Right lobe of liver (tissue), 6 donors: ENCODE measurements around the gene MACROD2. TPM values are rescaled to one million over a fixed set of nuclear protein-coding genes. Genes with fewer than 3 reads are reported as not detected.
A peak's percentile ranks its signal among the peaks of the same experiment; 100 is the strongest.

Source experiments
- ATAC-seq, 4 donors: fragments of 200-7000 bp; cut with Tn5 transposase; one replicate each; pipeline ENCODE4 v1.9.1; 2020; ENCODE audit warnings: mild to moderate bottlenecking in 4 of 4, moderate library complexity in 4 of 4
- DNase-seq, 3 donors: peaks; one replicate each; pipeline ENCODE4 v3.0.0-alpha.2; 2020
- H3K27ac ChIP-seq, 3 donors: fragments of 200-600 bp; one replicate each; pipeline ENCODE4 v1.8.0; 2022
- H3K27me3 ChIP-seq, 2 donors: fragments of 200-600 bp; one replicate each; pipeline ENCODE4 v1.8.0; 2022
- H3K36me3 ChIP-seq, 4 donors: fragments of 200-600 bp; sonication (generic) in 1 of 4; one replicate each; pipeline versions ENCODE4 v1.5.1 to v1.8.0; 2017 to 2022; ENCODE audit warnings: control low read depth in 1 of 4
- H3K4me1 ChIP-seq, 4 donors: fragments of 200-600 bp; sonication (generic) in 1 of 4; one replicate each; pipeline versions ENCODE4 v1.5.1 to v1.8.0; 2017 to 2022; ENCODE audit warnings: control low read depth in 1 of 4
- H3K4me3 ChIP-seq, 3 donors: fragments of 200-600 bp; one replicate each; pipeline ENCODE4 v1.8.0; 2022
- H3K9me3 ChIP-seq, 4 donors: fragments of 200-600 bp; sonication (generic) in 1 of 4; one replicate each; pipeline versions ENCODE4 v1.5.1 to v1.8.0; 2017 to 2022; ENCODE audit warnings: control low read depth in 1 of 4
- CTCF ChIP-seq, 4 donors: fragments of 200-600 bp in 3 of 4; fragments of 450-650 bp in 1 of 4; IDR thresholded peaks; one replicate each; pipeline versions ENCODE4 v1.5.1 to v1.8.0; 2016 to 2022; ENCODE audit warnings: antibody characterized with exemption in 4 of 4, mild to moderate bottlenecking in 2 of 4
- POLR2A ChIP-seq: fragments of 450-650 bp; IDR thresholded peaks from one replicate; pipeline ENCODE4 v1.6.1; 2017; ENCODE audit warnings: antibody characterized with exemption, mild to moderate bottlenecking
- WGBS: methylation state at CpG from one replicate; pipeline ENCODE4 v1.1.6; 2018; ENCODE audit warnings: low coverage, low lambda C conversion rate; ENCODE audit not compliant: insufficient coverage; ENCODE audit errors: missing lambda C conversion rate; 5-methylcytosine and 5-hydroxymethylcytosine counted together
- intact Hi-C, 2 donors: fragments of 100-400 bp; cut with DNase I; formaldehyde crosslinking; loops; one replicate each; pipeline versions ENCODE4 v1.11.2 to v1.14.1; 2022
- total RNA-seq, 6 experiments: library from RNA; depleted of rRNA in 2 of 6; stranded (reverse); fragments of >200 nt in 2 of 6; fragmentation: NEBNext Ultra II Directional in 3 of 6; extraction: Animal tissue kit (Norgen Biotek cat#: 25700) in 3 of 6; gene quantifications; one replicate each; pipeline versions ENCODE4 v1.1.0 to v1.2.4, GENCODE V29; 2016 to 2023
- donor health status: DM: no; HTN: yes; CAD: no.
- donor health status: DM: no; HTN: no; CAD: no.
- donor health status: DM: no; HTN: no; CAD: no.
- donor health status: DM: no; HTN: yes; CAD: no.
- donor health status: DM: no; HTN: yes; CAD: no.

The MACROD2 gene
- total RNA-seq, 6 experiments from 2014 or later = 1.2 to 5.5 (median 3.3) TPM

- intact Hi-C loops = no loop called here
- 92% methylated on average over 1 of the region's 1 CpG for WGBS
- H3K27ac ChIP-seq = no peak overlapping the region
- no peaks in the 10 kb centered on the region for H3K36me3 ChIP-seq
- ATAC-seq (no peak), DNase-seq (no peak)
- TF ChIP-seq CTCF (IDR thresholded peaks at IDR 0.05) = no peak
- TF ChIP-seq POLR2A = no peak
- no peaks in the 10 kb centered on the region for H3K9me3 ChIP-seq
- no peaks in the 10 kb centered on the region for H3K27me3 ChIP-seq
- no peak overlapping the region for H3K4me3 ChIP-seq
- peaks cover 0 to 5% (median 0%) of the 10 kb centered on the region in 4 donors for H3K4me1 ChIP-seq
Observed at GRCh38 chr20:14918281-14918680, 923.0 kb downstream of the MACROD2 start.

GRCh38 chr20:14918976-14919375 lies 923.7 kb downstream of the MACROD2 start:
- DNase-seq (no peak), ATAC-seq (no peak)
- H3K27me3 ChIP-seq = no peaks in the 10 kb centered on the region
- WGBS = 79% methylated on average over 3 of the region's 3 CpGs
- intact Hi-C loops = no loop called here
- no peak for TF ChIP-seq POLR2A
- no peak for TF ChIP-seq CTCF (IDR thresholded peaks at IDR 0.05)
- no peaks in the 10 kb centered on the region for H3K36me3 ChIP-seq
- peaks cover 0 to 5% (median 0%) of the 10 kb centered on the region in 4 donors for H3K4me1 ChIP-seq
- H3K9me3 ChIP-seq = no peaks in the 10 kb centered on the region
- no peak overlapping the region for H3K4me3 ChIP-seq
- no peak overlapping the region for H3K27ac ChIP-seq

- Histone ChIP-seq H3K36me3 (no peaks in the 10 kb centered on the region), H3K27me3 (no peaks in the 10 kb centered on the region), H3K4me3 (no peak overlapping the region), H3K27ac (no peak overlapping the region), H3K9me3 (no peaks in the 10 kb centered on the region), H3K4me1 (peaks cover 0 to 5% (median 0%) of the 10 kb centered on the region in 4 donors)
- 14% methylated on average over 7 of the region's 7 CpGs for WGBS
- peak in 2 of 4 donors; percentile 32 to 58 for ATAC-seq
- TF ChIP-seq POLR2A = no peak
- no peak for DNase-seq
- intact Hi-C loops = no loop called here
Observed at GRCh38 chr20:14919501-14920081, 924.3 kb downstream of the MACROD2 start.

- ATAC-seq (no peak), DNase-seq (no peak)
- intact Hi-C loops = no loop called here
- Histone ChIP-seq H3K27me3 (no peaks in the 10 kb centered on the region), H3K27ac (no peak overlapping the region), H3K4me1 (peaks cover 0 to 5% (median 0%) of the 10 kb centered on the region in 4 donors), H3K4me3 (no peak overlapping the region), H3K36me3 (no peaks in the 10 kb centered on the region), H3K9me3 (no peaks in the 10 kb centered on the region)
- TF ChIP-seq CTCF (IDR thresholded peaks at IDR 0.05) = no peak
- 100% methylated on average over 1 of the region's 1 CpG for WGBS
Observed at GRCh38 chr20:14921513-14921912, 926.2 kb downstream of the MACROD2 start.

GRCh38 chr20:14922503-14923267 lies 927.4 kb downstream of the MACROD2 start:
- Histone ChIP-seq H3K27ac (no peak overlapping the region), H3K9me3 (no peaks in the 10 kb centered on the region), H3K36me3 (no peaks in the 10 kb centered on the region), H3K4me1 (peaks cover 0 to 5% (median 0%) of the 10 kb centered on the region in 4 donors), H3K27me3 (no peaks in the 10 kb centered on the region), H3K4me3 (no peak overlapping the region)
- intact Hi-C loops = no loop called here
- TF ChIP-seq POLR2A (no peak), CTCF (IDR thresholded peaks at IDR 0.05) (no peak)
- ATAC-seq = no peak
- WGBS = 93% methylated on average over 5 of the region's 5 CpGs
- DNase-seq = no peak
